Gastrocnemius medialis (tissue), 4 donors: Measurements from ENCODE around the gene PLA2G6.

Experiments used
- CTCF ChIP-seq, 5 experiments: fragments of 450-650 bp in 3 of 5; fragments of 200-600 bp in 2 of 5; sonication (generic) in 2 of 5; IDR thresholded peaks in 4 of 5; conservative IDR thresholded peaks in 1 of 5; 1 replicate in 4 of 5; 2 replicates in 1 of 5; pipeline ENCODE4 v1.5.1; 2016 to 2019; ENCODE audit warnings: antibody characterized with exemption in 5 of 5, mild to moderate bottlenecking in 3 of 5, moderate library complexity in 3 of 5
- POLR2A ChIP-seq, 2 donors: fragments of 450-650 bp; IDR thresholded peaks; one replicate each; pipeline ENCODE4 v1.6.1; 2017; ENCODE audit warnings: antibody characterized with exemption in 2 of 2, mild to moderate bottlenecking in 2 of 2, moderate library complexity in 2 of 2

GRCh38 chr22:38222797-38223119 is 41.1 kb upstream of the PLA2G6 start:
- TF ChIP-seq CTCF (IDR thresholded peaks at IDR 0.05 in 4 of 5, conservative IDR thresholded peaks at IDR 0.05 in 1 of 5) (no peak), POLR2A (IDR thresholded peaks at IDR 0.05) (no peak)
